GM12878 (cell line): Measurements from ENCODE around the gene C1orf87. TPM values are rescaled to one million over a fixed set of nuclear protein-coding genes. Genes with fewer than 3 reads are reported as not detected.

Experiments
- ATAC-seq: fragments of 200-7000 bp; cut with Tn5 transposase; 3 replicates; pipeline ENCODE4 v1.9.1; 2020; ENCODE audit warnings: mild to moderate bottlenecking, moderate library complexity
- BruUV-seq: library from RNA; stranded (reverse); fragments of 400-500 nt; replicated peaks from 2 replicates; lab custom pipeline; 2021; lab: Mats Ljungman, UMichigan
- CTCF ChIA-PET: fragments of 300-600 bp; sonication (Branson Sonifier 250); formaldehyde crosslinking; extraction: SDS; loops from one replicate; lab custom pipeline; 2021; ENCODE audit warnings: inconsistent platforms; lab: Yijun Ruan, JAX
- POLR2A ChIA-PET: fragments of 350-600 bp; formaldehyde crosslinking; extraction: SDS; loops from one replicate; lab custom pipeline; 2021; ENCODE audit warnings: inconsistent platforms; lab: Charles Lee
- RAD21 ChIA-PET: fragments of 300-600 bp; sonication (Branson Sonifier 250); formaldehyde crosslinking; loops from one replicate; lab custom pipeline; 2023; ENCODE audit warnings: antibody characterized with exemption; ENCODE audit not compliant: unreplicated experiment; lab: Charles Lee
- SMC1A ChIA-PET: fragments of 300-600 bp; sonication (Branson Sonifier 250); formaldehyde crosslinking; loops from one replicate; lab custom pipeline; 2023; ENCODE audit not compliant: unreplicated experiment, uncharacterized antibody; lab: Charles Lee
- DNase-seq: peaks from one replicate; pipeline ENCODE4 v3.0.0-alpha.2; 2011; ENCODE audit warnings: low read depth, low spot score
- FAIRE-seq: peaks from 3 replicates; lab custom pipeline; 2011; peaks lifted over from hg19 to GRCh38; lab: Jason Lieb, UNC
- H2AFZ ChIP-seq: 2 replicates; pipeline ENCODE4 v1.6.0; 2011; ENCODE audit warnings: low read depth, low read length, control low read depth; ENCODE audit not compliant: control insufficient read depth
- H3K27ac ChIP-seq: 2 replicates; pipeline ENCODE4 v1.5.1; 2011; ENCODE audit warnings: control low read depth; ENCODE audit not compliant: control insufficient read depth, insufficient read depth
- H3K27me3 ChIP-seq, 2 experiments: replicated peaks in 1 of 2; 2 replicates each; pipeline versions ENCODE4 v1.6.0 to v1.6.1; 2011; ENCODE audit warnings: low read length in 1 of 2; ENCODE audit not compliant: control insufficient read depth in 2 of 2, insufficient read depth in 2 of 2
- H3K36me3 ChIP-seq, 2 experiments: 2 replicates each; pipeline ENCODE4 v1.5.1; 2011; ENCODE audit warnings: low read length in 1 of 2; ENCODE audit not compliant: control insufficient read depth in 2 of 2, insufficient read depth in 2 of 2
- H3K4me1 ChIP-seq: 2 replicates; pipeline ENCODE4 v1.6.1; 2011; ENCODE audit warnings: mild to moderate bottlenecking, low read length, moderate library complexity, mixed read lengths; ENCODE audit not compliant: control insufficient read depth, insufficient read depth
- H3K4me2 ChIP-seq: 2 replicates; pipeline ENCODE4 v1.6.0; 2011; ENCODE audit warnings: control low read depth; ENCODE audit not compliant: control insufficient read depth, insufficient read depth
- H3K4me3 ChIP-seq: fragments of 200-600 bp; sonication (generic); 2 replicates; pipeline ENCODE4 v1.5.1; 2016
- H3K79me2 ChIP-seq: 2 replicates; pipeline ENCODE4 v1.6.0; 2011; ENCODE audit warnings: low read length; ENCODE audit not compliant: control insufficient read depth, insufficient read depth
- H3K9ac ChIP-seq: 2 replicates; pipeline ENCODE4 v1.8.0; 2011; ENCODE audit warnings: low read length, control low read depth, mixed read lengths; ENCODE audit not compliant: control insufficient read depth, insufficient read depth
- H3K9me3 ChIP-seq: replicated peaks from 3 replicates; pipeline ENCODE4 v1.5.1; 2011; ENCODE audit warnings: mild to moderate bottlenecking, low read length; ENCODE audit not compliant: control insufficient read depth, insufficient read depth
- H4K20me1 ChIP-seq: 2 replicates; pipeline ENCODE4 v1.6.0; 2011; ENCODE audit not compliant: control insufficient read depth, insufficient read depth
- CHD2 ChIP-seq: IDR thresholded peaks from 2 replicates; pipeline ENCODE4 v1.6.1; 2011; ENCODE audit warnings: low read depth, low read length, improper control_type of control experiment, borderline replicate concordance
- CUX1 ChIP-seq: IDR thresholded peaks from 2 replicates; pipeline ENCODE4 v1.6.1; 2012; ENCODE audit warnings: improper control_type of control experiment, low read depth, low read length; ENCODE audit not compliant: insufficient replicate concordance
- DPF2 ChIP-seq: fragments of 450-650 bp; IDR thresholded peaks from 2 replicates; pipeline ENCODE4 v1.6.1; 2017; ENCODE audit warnings: mild to moderate bottlenecking
- EZH2 ChIP-seq: IDR thresholded peaks from 2 replicates; pipeline ENCODE4 v1.6.1; 2012; ENCODE audit warnings: low read depth, mild to moderate bottlenecking, control low read depth, inconsistent platforms, low read length, borderline replicate concordance; ENCODE audit not compliant: control insufficient read depth
- HCFC1 ChIP-seq: fragments of 150-350 bp; IDR thresholded peaks from 2 replicates; pipeline ENCODE4 v1.6.1; 2014; ENCODE audit warnings: low read length
- IKZF1 ChIP-seq: fragments of 450-650 bp; conservative IDR thresholded peaks from 2 replicates; pipeline ENCODE4 v1.6.1; 2017; ENCODE audit warnings: antibody characterized with exemption, mild to moderate bottlenecking
- KDM1A ChIP-seq: fragments of 200-600 bp; sonication (generic); IDR thresholded peaks from 2 replicates; pipeline ENCODE4 v1.6.1; 2016; ENCODE audit warnings: borderline replicate concordance
- MAX ChIP-seq: IDR thresholded peaks from 2 replicates; pipeline ENCODE4 v1.6.1; 2012; ENCODE audit warnings: low read depth, low read length, improper control_type of control experiment
- NFYA ChIP-seq: IDR thresholded peaks from 2 replicates; pipeline ENCODE4 v1.6.1; 2011; ENCODE audit warnings: low read depth, mild to moderate bottlenecking, low read length, improper control_type of control experiment, borderline replicate concordance
- PML ChIP-seq: IDR thresholded peaks from 2 replicates; pipeline ENCODE4 v1.6.1; 2012; ENCODE audit warnings: low read length, inconsistent platforms
- RBBP5 ChIP-seq: fragments of 200-600 bp; sonication (generic); conservative IDR thresholded peaks from 2 replicates; pipeline ENCODE4 v1.6.1; 2016
- SIN3A ChIP-seq: IDR thresholded peaks from 2 replicates; pipeline ENCODE4 v1.6.1; 2012; ENCODE audit warnings: low read depth, low read length, improper control_type of control experiment
- SMARCA5 ChIP-seq: fragments of 450-650 bp; IDR thresholded peaks from 2 replicates; pipeline ENCODE4 v1.6.1; 2017; ENCODE audit warnings: mild to moderate bottlenecking
- STAT3 ChIP-seq: IDR thresholded peaks from 2 replicates; pipeline ENCODE4 v1.6.1; 2011; ENCODE audit warnings: low read depth, low read length, improper control_type of control experiment
- TCF7 ChIP-seq: IDR thresholded peaks from 2 replicates; pipeline ENCODE4 v1.6.1; 2014; ENCODE audit warnings: antibody characterized with exemption, borderline replicate concordance
- WGBS: methylation state at CpG from one replicate; pipeline ENCODE4 v1.1.6; 2016; ENCODE audit warnings: low lambda C conversion rate; ENCODE audit not compliant: insufficient replicate concordance, insufficient coverage; ENCODE audit errors: missing lambda C conversion rate; 5-methylcytosine and 5-hydroxymethylcytosine counted together
- in situ Hi-C: fragments of 300-500 bp; cut with MboI; formaldehyde crosslinking; loops from 9 replicates; pipeline ENCODE4 v1.14.3; 2018; ENCODE audit warnings: mixed read lengths
- intact Hi-C: fragments of 100-400 bp; cut with micrococcal nuclease; formaldehyde crosslinking; loops from one replicate; pipeline ENCODE4 v1.14.2; 2022; ENCODE audit not compliant: unreplicated experiment
- polyA plus RNA-seq, 11 experiments: library from polyadenylated mRNA; depleted of rRNA in 4 of 11; unstranded in 6 of 11; stranded (reverse) in 5 of 11; fragments of >200 nt; fragmentation: Nextera tagmentation in 4 of 11; fragmentation: Illumina TruSeq in 1 of 11; extraction: Ambion mirVana in 4 of 11; extraction: Trizol in 1 of 11; gene quantifications; 1 replicate in 1 of 11; 2 replicates in 10 of 11; pipeline versions ENCODE4 v1.2.1 to v1.2.3, GENCODE V29; 2011 to 2016; ENCODE audit warnings: inconsistent platforms in 2 of 11, missing spikeins in 2 of 11, low read depth in 1 of 11
- total RNA-seq, 4 experiments: library from RNA; depleted of rRNA in 3 of 4; stranded (reverse); fragments of >200 nt in 3 of 4; fragmentation: Illumina TruSeq in 1 of 4; extraction: Trizol in 1 of 4; gene quantifications; 2 replicates each; pipeline versions ENCODE4 v1.2.1 to v1.2.3, GENCODE V29; 2013 to 2021

Gene C1orf87
- total and polyA plus RNA-seq, 10 of the 15 experiments (the other 5 are each of a cell fraction or from before 2014, with no cell fraction given): not detected

- no TSS peak for BruUV-seq
- Histone ChIP-seq H4K20me1 (no peaks in the 10 kb centered on the region), H3K79me2 (no peaks in the 10 kb centered on the region), H3K9ac (no peak overlapping the region), H3K9me3 (no peaks in the 10 kb centered on the region), H2AFZ (no peak overlapping the region), H3K4me2 (no peak overlapping the region), H3K4me1 (no peaks in the 10 kb centered on the region), H3K4me3 (no peak overlapping the region), H3K27ac (no peak overlapping the region), H3K27me3 (no peaks in the 10 kb centered on the region; a peak in 2 of 4 replicates), H3K36me3 (no peaks in the 10 kb centered on the region)
- ChIA-PET CTCF (interaction anchor here (0.7 to 1.4 kb wide), 2 partner anchors 13 to 19 kb away, joined by 3 to 4 read pairs; no protein-coding TSS in a partner anchor), POLR2A (no interaction called here), SMC1A (interaction anchor here (1.4 kb wide), 1 partner anchor 80 kb away, joined by 3 read pairs; no protein-coding TSS in a partner anchor), RAD21 (no interaction called here)
- ATAC-seq (no peak), FAIRE-seq (no peak), DNase-seq (no peak)
- in situ Hi-C loops: no loop called here
- 52% methylated on average over 9 of the region's 9 CpGs for WGBS
- TF ChIP-seq SMARCA5 (no peak), CHD2 (no peak), HCFC1 (no peak), SIN3A (no peak), EZH2 (no peak), DPF2 (no peak), CUX1 (no peak), RBBP5 (no peak), STAT3 (no peak), NFYA (no peak), TCF7 (no peak), PML (no peak), IKZF1 (no peak), KDM1A (no peak), MAX (no peak)
- intact Hi-C loops: no loop called here
Measured at GRCh38 chr1:59990470-59990869, 83.1 kb downstream of the C1orf87 start.
